ENCODE data around the gene WFIKKN2.

DNA sequence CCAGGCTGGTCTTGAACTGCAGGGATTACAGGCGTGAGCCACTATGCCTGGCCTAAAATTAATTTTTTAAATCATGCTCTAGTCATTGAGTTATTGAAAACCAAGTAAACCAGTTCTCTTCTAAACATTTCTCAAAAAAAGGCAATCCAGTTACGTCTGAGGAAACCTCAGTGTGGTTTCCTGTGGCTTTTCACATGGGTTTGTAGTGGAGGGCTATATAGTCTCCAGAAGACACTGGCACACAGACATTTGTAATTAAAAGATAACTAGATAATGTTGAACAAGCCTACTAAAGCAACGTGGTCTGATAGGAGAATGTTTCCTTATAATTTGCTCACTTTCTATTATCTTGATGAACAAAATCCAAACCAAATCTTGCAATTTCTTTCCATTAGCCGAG is 36.0 kb downstream of the WFIKKN2 start:
- TF ChIP-seq, protein P1, sequence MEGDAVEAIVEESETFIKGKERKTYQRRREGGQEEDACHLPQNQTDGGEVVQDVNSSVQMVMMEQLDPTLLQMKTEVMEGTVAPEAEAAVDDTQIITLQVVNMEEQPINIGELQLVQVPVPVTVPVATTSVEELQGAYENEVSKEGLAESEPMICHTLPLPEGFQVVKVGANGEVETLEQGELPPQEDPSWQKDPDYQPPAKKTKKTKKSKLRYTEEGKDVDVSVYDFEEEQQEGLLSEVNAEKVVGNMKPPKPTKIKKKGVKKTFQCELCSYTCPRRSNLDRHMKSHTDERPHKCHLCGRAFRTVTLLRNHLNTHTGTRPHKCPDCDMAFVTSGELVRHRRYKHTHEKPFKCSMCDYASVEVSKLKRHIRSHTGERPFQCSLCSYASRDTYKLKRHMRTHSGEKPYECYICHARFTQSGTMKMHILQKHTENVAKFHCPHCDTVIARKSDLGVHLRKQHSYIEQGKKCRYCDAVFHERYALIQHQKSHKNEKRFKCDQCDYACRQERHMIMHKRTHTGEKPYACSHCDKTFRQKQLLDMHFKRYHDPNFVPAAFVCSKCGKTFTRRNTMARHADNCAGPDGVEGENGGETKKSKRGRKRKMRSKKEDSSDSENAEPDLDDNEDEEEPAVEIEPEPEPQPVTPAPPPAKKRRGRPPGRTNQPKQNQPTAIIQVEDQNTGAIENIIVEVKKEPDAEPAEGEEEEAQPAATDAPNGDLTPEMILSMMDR (IDR thresholded peaks at IDR 0.05 in 4 of 5, conservative IDR thresholded peaks at IDR 0.05 in 1 of 5), result no peak
- TF ChIP-seq POLR2A (IDR thresholded peaks at IDR 0.05), result no peak
